DND-41 (cell line): ENCODE data around the gene STPG3.
"Not testable (repeated sequence)": the region's sequence is repeated elsewhere in the genome, so short reads cannot be mapped to it uniquely, and the experiment has no call there.

Experiments used
- ATAC-seq: fragments of 200-7000 bp; cut with Tn5 transposase; 3 replicates; pipeline ENCODE4 v1.9.1; 2021; ENCODE audit warnings: low read depth; ENCODE audit not compliant: insufficient read depth
- DNase-seq: peaks from one replicate; pipeline ENCODE4 v3.0.0-alpha.2; 2020
- H2AFZ ChIP-seq: 2 replicates; pipeline ENCODE4 v1.6.0; 2012; ENCODE audit warnings: low read depth, low read length
- H3K27ac ChIP-seq: 2 replicates; pipeline ENCODE4 v1.5.1; 2012; ENCODE audit warnings: low read length, inconsistent platforms
- H3K27me3 ChIP-seq: fragments of 200-600 bp; sonication (generic); 2 replicates; pipeline ENCODE4 v1.6.0; 2012; ENCODE audit warnings: low read length, mild to moderate bottlenecking, inconsistent platforms; ENCODE audit not compliant: insufficient read depth, poor library complexity
- H3K36me3 ChIP-seq: 2 replicates; pipeline ENCODE4 v1.5.1; 2012; ENCODE audit warnings: low read length, inconsistent platforms; ENCODE audit not compliant: insufficient read depth
- H3K4me1 ChIP-seq: 2 replicates; pipeline ENCODE4 v1.5.1; 2012; ENCODE audit warnings: mild to moderate bottlenecking, low read length; ENCODE audit not compliant: insufficient read depth
- H3K4me2 ChIP-seq: 2 replicates; pipeline ENCODE4 v1.6.0; 2012; ENCODE audit warnings: mild to moderate bottlenecking, moderate library complexity, low read length, inconsistent platforms; ENCODE audit not compliant: insufficient read depth
- H3K4me3 ChIP-seq, 2 experiments: fragments of 200-600 bp in 1 of 2; shearing (Covaris generic) in 1 of 2; 2 replicates each; pipeline ENCODE4 v1.5.1; 2012 to 2016; ENCODE audit warnings: inconsistent platforms in 2 of 2, low read length in 2 of 2, mild to moderate bottlenecking in 2 of 2, low read depth in 1 of 2, moderate library complexity in 1 of 2
- H3K79me2 ChIP-seq: 2 replicates; pipeline ENCODE4 v1.6.0; 2012; ENCODE audit warnings: low read length, inconsistent platforms; ENCODE audit not compliant: insufficient read depth
- H3K9ac ChIP-seq: 2 replicates; pipeline ENCODE4 v1.6.0; 2012; ENCODE audit warnings: low read depth, mild to moderate bottlenecking, inconsistent platforms, low read length, moderate library complexity
- H3K9me3 ChIP-seq: 2 replicates; pipeline ENCODE4 v1.5.1; 2012; ENCODE audit warnings: low read length, moderate library complexity, mild to moderate bottlenecking, inconsistent platforms; ENCODE audit not compliant: insufficient read depth, severe bottlenecking
- H4K20me1 ChIP-seq: 2 replicates; pipeline ENCODE4 v1.6.0; 2012; ENCODE audit warnings: low read length; ENCODE audit not compliant: insufficient read depth
- EZH2 ChIP-seq: IDR thresholded peaks from 3 replicates; pipeline ENCODE4 v1.6.1; 2012; ENCODE audit warnings: borderline replicate concordance, low read depth, mild to moderate bottlenecking, moderate library complexity, low read length, inconsistent platforms; ENCODE audit not compliant: severe bottlenecking
- TF ChIP-seq, protein P1 (sequence below): IDR thresholded peaks from 2 replicates; pipeline ENCODE4 v1.5.1; 2012; ENCODE audit warnings: borderline replicate concordance, low read length, moderate library complexity, mild to moderate bottlenecking; ENCODE audit not compliant: poor library complexity, severe bottlenecking; ENCODE audit errors: extremely low read depth

The STPG3 gene

GRCh38 chr9:137236936-137237421 lies 14.1 kb upstream of the STPG3 start:
- H3K9ac ChIP-seq, result peak overlapping the region; percentile 38
- TF ChIP-seq EZH2, result no peak
- TF ChIP-seq, protein P1, sequence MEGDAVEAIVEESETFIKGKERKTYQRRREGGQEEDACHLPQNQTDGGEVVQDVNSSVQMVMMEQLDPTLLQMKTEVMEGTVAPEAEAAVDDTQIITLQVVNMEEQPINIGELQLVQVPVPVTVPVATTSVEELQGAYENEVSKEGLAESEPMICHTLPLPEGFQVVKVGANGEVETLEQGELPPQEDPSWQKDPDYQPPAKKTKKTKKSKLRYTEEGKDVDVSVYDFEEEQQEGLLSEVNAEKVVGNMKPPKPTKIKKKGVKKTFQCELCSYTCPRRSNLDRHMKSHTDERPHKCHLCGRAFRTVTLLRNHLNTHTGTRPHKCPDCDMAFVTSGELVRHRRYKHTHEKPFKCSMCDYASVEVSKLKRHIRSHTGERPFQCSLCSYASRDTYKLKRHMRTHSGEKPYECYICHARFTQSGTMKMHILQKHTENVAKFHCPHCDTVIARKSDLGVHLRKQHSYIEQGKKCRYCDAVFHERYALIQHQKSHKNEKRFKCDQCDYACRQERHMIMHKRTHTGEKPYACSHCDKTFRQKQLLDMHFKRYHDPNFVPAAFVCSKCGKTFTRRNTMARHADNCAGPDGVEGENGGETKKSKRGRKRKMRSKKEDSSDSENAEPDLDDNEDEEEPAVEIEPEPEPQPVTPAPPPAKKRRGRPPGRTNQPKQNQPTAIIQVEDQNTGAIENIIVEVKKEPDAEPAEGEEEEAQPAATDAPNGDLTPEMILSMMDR, result no peak
- ATAC-seq, result no peak
- no peak for DNase-seq
- peaks cover 18% of the 10 kb centered on the region for H4K20me1 ChIP-seq
- H3K36me3 ChIP-seq, result peaks cover 5% of the 10 kb centered on the region
- no peaks in the 10 kb centered on the region for H3K27me3 ChIP-seq
- H2AFZ ChIP-seq, result peak overlapping the region; percentile 8; the same call in 1 of the 2 replicates
- peaks cover 14% of the 10 kb centered on the region for H3K79me2 ChIP-seq
- peak overlapping the region; percentile 52 for H3K4me2 ChIP-seq
- peaks cover 40% of the 10 kb centered on the region for H3K4me1 ChIP-seq
- H3K9me3 ChIP-seq, result no peaks in the 10 kb centered on the region
- no peak overlapping the region for H3K27ac ChIP-seq
- H3K4me3 ChIP-seq, result no peak overlapping the region

DNA sequence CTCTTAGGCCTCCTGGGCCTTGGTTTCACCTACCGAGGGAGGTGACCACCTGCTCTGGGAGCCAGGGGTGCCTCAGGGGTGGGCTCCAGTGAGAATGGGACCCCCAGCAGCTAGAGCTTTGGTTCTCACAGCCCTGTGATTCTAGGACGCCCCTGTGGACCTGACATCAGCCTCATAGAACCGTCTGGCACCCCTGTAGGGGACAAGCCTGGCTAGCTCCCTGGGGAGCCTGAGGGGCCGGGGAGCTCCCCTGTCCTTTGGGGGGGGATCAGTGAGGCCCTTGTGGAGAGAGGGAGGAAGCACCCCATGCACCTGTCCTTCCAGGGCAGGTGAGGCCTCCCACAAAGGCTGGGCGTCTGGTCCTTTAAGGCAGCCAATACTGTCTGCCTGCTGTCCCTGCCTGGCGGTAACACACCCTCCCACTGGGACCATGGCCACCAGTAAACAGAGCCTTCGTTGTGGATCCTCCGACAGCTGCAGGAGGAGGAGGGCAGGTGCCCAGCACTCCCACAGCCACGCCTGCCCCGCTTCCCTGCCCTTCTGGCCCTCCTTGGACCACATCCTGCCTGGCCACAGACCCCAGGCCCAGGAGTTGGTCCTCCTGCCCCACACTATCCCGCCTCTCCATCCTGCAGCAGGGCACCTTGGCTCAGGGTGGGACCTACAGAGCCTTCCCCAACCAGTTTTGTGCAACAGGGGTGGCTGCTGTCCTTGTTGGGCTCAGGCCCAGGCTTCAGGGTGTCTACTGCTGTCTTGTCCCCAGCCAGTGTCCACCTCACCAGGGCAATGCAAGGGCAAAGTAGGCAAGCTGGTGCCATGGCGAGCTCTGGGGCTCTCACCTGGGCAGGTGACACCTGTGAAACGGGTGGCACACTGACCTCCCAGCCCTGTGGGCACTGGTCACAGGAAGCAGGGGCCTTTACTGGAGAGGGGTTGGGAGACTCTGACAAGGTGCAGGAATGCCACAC lies 13.0 kb upstream of the STPG3 start:
- no peak overlapping the region; the same call in 1 of the 2 replicates for H3K9ac ChIP-seq
- H3K4me3 ChIP-seq, result no peak overlapping the region
- H3K27ac ChIP-seq, result no peak overlapping the region
- TF ChIP-seq, protein P1, result no peak
- no peak for TF ChIP-seq EZH2
- no peaks in the 10 kb centered on the region for H3K9me3 ChIP-seq
- H2AFZ ChIP-seq, result no peak overlapping the region
- H3K27me3 ChIP-seq, result no peaks in the 10 kb centered on the region
- H3K4me2 ChIP-seq, result 0 out of 2 replicates have a peak overlapping the region, but pooled peaks have one; percentile 12
- H3K79me2 ChIP-seq, result peaks cover 25% of the 10 kb centered on the region
- no peak for ATAC-seq
- peaks cover 29% of the 10 kb centered on the region for H4K20me1 ChIP-seq
- H3K4me1 ChIP-seq, result peaks cover 50% of the 10 kb centered on the region
- no peak for DNase-seq
- peaks cover 15% of the 10 kb centered on the region for H3K36me3 ChIP-seq

DNA sequence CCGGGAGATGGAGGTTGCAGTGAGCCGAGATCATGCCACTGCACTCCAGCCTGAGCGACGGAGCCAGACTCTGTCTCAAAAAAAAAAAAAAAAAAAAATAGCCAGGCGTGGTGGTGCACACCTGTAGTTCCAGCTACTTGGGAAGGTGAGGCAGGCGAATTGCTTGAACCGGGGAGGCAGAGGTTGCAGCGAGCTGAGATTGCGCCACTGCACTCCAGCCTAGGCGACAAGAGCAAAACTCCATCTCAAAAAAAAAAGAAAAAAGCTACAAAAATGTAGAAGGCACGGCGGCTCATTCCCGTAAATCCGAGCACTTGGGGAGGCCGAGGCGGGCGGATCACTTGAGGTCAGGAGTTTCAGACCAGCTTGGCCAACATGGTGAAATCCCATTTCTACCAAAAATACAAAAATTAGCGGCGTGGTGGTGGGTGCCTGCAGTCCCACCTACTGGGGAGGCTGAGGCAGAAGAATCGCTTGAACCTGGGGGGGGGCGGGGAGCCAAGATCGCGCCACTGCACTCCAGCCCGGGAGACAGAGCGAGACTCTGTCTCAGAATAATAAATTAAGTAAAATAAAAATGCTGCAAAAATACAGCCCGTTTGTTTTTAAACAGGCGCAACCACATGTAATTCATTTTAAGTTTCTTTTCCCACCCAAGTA lies 11.4 kb upstream of the STPG3 start:
- Histone ChIP-seq H3K4me3 (peak overlapping the region; percentile 35 to 77; a peak in 3 of 4 replicates), H3K4me1 (peaks cover 55% of the 10 kb centered on the region), H3K4me2 (peak overlapping the region; percentile 91), H3K36me3 (peaks cover 25% of the 10 kb centered on the region), H2AFZ (peak overlapping the region; percentile 68; the same call in 1 of the 2 replicates), H3K27ac (peak overlapping the region; percentile 89), H3K9ac (peak overlapping the region; percentile 89), H3K79me2 (peaks cover 25% of the 10 kb centered on the region), H4K20me1 (peaks cover 44% of the 10 kb centered on the region)
- DNase-seq, H3K27me3 ChIP-seq, H3K9me3 ChIP-seq, ATAC-seq: not testable (repeated sequence)
